Urinary bladder (tissue), 4 donors: ENCODE results near the gene ABCC2. TPM values are rescaled to one million over a fixed set of nuclear protein-coding genes. Genes with fewer than 3 reads are reported as not detected.
"Not testable (repeated sequence)": the region's sequence is repeated elsewhere in the genome, so short reads cannot be mapped to it uniquely, and the experiment has no call there.

Experiments used
- DNase-seq: peaks from one replicate; pipeline ENCODE4 v3.0.0-alpha.2; 2015; ENCODE audit errors: extremely low spot score
- H3K27ac ChIP-seq: one replicate; pipeline ENCODE4 v1.5.1; 2013; ENCODE audit warnings: low read depth, mild to moderate bottlenecking, moderate library complexity
- H3K36me3 ChIP-seq: one replicate; pipeline ENCODE4 v1.6.1; 2013; ENCODE audit warnings: mild to moderate bottlenecking, moderate library complexity; ENCODE audit not compliant: insufficient read depth
- H3K4me1 ChIP-seq: one replicate; pipeline ENCODE4 v1.6.1; 2013; ENCODE audit warnings: mild to moderate bottlenecking, moderate library complexity; ENCODE audit not compliant: insufficient read depth
- H3K4me3 ChIP-seq: one replicate; pipeline ENCODE4 v1.5.1; 2013; ENCODE audit warnings: low read depth, low read length
- WGBS: extraction: QIAGEN DNeasy Blood & Tissue Kit; methylation state at CpG from one replicate; pipeline ENCODE4 v1.1.7; 2013; 5-methylcytosine and 5-hydroxymethylcytosine counted together
- polyA plus RNA-seq: library from polyadenylated mRNA; stranded (reverse); fragments of 200-250 nt; gene quantifications from one replicate; pipeline ENCODE4 v1.2.3, GENCODE V29; 2013
- total RNA-seq: library from RNA; depleted of rRNA; stranded (reverse); fragments of >200 nt; gene quantifications from one replicate; pipeline ENCODE4 v1.2.3, GENCODE V29; 2014
- donor health status: healthy with polysubstance abuse.
- donor health status: healthy.

Gene ABCC2
- total RNA-seq (2.3 TPM), polyA plus RNA-seq (2.4 TPM)

DNA sequence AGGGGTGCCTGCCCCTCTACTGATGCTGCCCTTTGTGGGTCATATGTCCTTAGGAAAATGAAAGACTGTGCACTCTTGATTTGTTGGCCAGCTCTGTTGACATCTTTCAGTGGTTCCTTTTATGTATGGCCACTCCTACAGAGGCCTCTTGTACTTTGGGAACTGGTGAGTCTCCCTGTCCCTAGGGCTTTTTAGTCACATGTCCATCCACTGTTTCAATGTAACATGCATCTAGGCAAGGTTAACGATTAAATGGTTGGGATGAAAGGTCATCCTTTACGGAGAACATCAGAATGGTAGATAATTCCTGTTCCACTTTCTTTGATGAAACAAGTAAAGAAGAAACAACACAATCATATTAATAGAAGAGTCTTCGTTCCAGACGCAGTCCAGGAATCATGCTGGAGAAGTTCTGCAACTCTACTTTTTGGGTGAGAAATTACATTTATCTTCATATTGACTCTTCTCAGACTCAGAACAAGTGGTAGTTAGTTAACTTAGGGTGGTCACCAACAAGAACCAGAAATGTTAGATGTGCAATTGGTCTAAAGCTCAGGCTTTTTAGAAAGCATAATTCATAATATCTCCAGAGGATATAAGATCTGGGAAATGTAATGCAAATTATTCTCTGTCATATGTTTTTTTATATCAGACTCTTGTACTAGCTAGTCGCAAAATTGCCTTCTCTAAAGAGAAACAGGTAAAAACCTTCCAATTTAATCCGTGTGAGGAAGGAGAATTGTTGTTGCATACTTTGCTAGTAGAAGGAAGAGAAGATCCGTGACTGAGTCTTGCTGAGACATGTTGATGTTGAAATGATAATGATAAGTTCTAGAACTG lies at the start of gene ABCC2:
Gene ABCC2 (plus strand): TSS at position 194 of the 840 bp plus-strand sequence. CDS start 205 bp downstream, at position 399.
- Histone ChIP-seq H3K36me3 (no peaks in the 10 kb centered on the region), H3K4me3 (no peak within 1 kb of the TSS), H3K4me1 (peaks cover 2% of the 10 kb centered on the region), H3K27ac (peak within 1 kb of the TSS; percentile 38)
- WGBS, result 76% methylated on average over 7 of the region's 7 CpGs
- no peak for DNase-seq

DNA sequence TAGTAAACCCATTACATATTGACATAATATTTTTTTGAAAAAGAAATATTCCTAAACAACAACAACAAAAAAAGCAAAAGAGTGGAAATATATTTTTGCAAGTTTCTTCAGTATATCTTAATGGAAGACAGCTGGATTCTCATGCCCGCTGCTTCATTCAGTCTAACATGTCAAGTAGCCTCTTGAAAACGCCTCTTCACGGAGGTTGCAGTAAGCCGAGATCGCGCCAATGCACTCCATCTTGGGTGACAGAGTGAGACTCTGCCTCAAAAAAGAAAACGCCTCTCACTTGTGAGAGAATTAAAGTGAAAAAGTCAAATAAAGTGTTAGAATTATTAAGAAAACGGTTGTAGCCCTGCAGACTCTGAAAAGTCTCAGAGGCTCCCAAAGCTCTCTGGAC lies 49.1 kb upstream of the ABCC2 start:
- no peak for DNase-seq
- Histone ChIP-seq H3K27ac (no peak overlapping the region), H3K4me1 (no peaks in the 10 kb centered on the region), H3K4me3 (peak overlapping the region; percentile 22), H3K36me3 (no peaks in the 10 kb centered on the region)
- WGBS, result 86% methylated on average over 8 of the region's 8 CpGs

DNA sequence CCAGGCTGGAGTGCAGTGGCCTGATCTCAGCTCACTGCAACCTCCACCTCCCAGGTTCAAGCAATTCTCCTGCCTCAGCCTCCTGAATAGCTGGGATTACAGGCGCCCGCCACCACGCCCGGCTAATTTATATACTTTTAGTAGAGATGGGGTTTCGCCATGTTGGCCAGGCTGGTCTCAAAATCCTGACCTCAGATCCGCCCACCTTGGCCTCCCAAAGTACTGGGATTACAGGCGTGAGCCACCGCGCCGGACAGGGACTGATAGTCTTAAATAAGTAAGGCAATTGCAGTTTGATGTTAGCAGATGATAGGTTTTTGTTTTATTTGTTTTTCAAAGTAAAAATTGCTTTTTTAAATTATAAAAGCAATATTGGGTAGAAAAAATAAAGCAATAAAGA lies 48.3 kb upstream of the ABCC2 start:
- H3K4me1 ChIP-seq, H3K36me3 ChIP-seq, H3K27ac ChIP-seq, DNase-seq, H3K4me3 ChIP-seq: not testable (repeated sequence)
- WGBS, result 96% methylated on average over 10 of the region's 10 CpGs

DNA sequence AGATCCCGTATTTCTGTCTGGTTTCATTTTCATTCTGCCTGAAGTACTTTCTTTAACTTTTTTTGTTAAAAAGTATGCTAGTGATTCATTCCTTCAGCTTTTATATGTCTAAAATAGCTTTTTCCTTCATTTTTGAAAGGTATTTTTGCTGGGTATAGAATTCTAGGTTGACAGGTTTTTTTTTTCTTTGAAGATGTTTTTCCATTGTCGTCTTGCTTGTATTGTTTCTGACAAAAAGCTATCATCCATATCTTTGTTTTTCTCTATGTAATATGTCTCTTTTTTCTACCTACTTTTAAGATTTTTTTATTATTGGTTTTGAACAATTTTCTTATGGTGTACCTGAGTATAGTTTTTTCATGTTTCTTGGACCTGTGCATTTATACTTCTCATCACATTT lies 42.2 kb upstream of the ABCC2 start:
- WGBS, result 97% methylated on average over 2 of the region's 2 CpGs
- Histone ChIP-seq H3K4me1 (no peaks in the 10 kb centered on the region), H3K4me3 (no peak overlapping the region), H3K36me3 (peaks cover 4% of the 10 kb centered on the region), H3K27ac (no peak overlapping the region)
- DNase-seq, result no peak

DNA sequence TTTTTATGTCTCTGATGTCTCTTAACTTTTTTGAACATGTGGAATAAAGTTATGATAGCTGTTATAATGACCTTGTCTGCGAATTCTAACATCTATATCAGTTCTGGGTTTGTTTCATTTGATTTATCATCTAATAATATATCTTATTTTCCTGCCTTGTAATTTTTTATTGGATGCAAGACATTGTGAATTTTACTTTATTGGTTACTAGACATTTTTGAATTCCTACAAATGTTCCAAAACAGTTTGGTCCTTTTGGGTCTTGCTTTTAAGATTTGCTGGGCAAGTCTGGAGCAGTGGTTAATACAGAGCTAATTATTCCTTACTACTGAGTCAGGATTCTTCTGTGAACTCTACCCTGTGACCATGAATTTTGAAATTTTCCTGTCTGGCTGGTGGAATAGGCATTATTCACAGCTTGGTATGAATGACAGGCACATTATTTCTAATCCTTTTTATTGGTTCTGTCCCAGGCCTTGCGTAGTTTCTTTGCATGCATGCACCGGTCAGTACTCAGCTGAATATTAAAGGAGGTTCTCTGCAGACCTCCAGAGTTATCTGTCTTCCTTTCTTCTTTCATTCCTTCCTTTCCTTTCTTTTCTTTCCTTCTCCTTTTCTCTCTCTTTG lies 41.4 kb upstream of the ABCC2 start:
- H3K27ac ChIP-seq, result no peak overlapping the region
- no peak overlapping the region for H3K4me3 ChIP-seq
- no peak for DNase-seq
- peaks cover 4% of the 10 kb centered on the region for H3K36me3 ChIP-seq
- WGBS, result 97% methylated on average over 3 of the region's 3 CpGs
- H3K4me1 ChIP-seq, result no peaks in the 10 kb centered on the region

DNA sequence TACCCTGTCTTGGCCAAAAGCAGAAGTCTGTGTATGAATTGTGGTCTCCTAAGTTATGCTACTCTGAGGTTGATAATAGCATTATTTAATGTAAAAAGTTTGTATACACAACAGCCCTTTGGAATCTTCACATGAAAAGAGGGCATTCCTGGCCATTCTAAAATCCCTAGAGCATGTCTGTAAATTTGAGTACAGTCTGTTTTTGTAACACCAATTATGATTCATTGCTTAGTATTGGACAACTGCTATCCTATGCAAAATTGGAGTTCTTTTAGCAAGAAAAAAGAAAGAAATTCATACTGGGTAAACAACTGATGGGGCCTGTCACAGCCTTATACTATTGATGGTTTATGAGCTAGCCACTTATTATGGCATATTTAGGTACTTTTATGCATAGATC lies 40.2 kb upstream of the ABCC2 start:
- H3K27ac ChIP-seq, result peak overlapping the region; percentile 10
- no peak overlapping the region for H3K4me3 ChIP-seq
- H3K36me3 ChIP-seq, result peaks cover 4% of the 10 kb centered on the region
- no peaks in the 10 kb centered on the region for H3K4me1 ChIP-seq
- no peak for DNase-seq

DNA sequence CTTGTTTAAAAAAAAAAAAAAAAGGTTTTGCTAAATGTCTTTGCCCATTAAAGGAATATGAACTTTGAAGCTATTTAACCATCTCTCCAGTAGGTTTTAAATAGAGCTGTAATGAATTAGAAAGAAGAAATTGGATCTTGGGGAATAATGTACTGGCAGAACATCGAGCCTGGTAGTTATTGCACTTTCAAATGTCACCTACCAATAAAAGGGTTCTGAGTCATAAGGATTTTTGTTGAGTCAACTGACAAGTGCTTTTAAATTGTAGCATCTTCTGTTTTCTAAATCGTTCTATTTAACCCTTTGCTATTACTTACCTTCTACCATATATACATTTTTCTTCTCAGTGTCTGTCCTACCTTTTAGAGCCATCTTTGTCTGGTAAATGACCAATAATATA lies 39.7 kb upstream of the ABCC2 start:
- Histone ChIP-seq H3K4me3 (no peak overlapping the region), H3K27ac (no peak overlapping the region), H3K4me1 (no peaks in the 10 kb centered on the region), H3K36me3 (peaks cover 4% of the 10 kb centered on the region)
- WGBS, result 73% methylated on average over 2 of the region's 2 CpGs
- no peak for DNase-seq

DNA sequence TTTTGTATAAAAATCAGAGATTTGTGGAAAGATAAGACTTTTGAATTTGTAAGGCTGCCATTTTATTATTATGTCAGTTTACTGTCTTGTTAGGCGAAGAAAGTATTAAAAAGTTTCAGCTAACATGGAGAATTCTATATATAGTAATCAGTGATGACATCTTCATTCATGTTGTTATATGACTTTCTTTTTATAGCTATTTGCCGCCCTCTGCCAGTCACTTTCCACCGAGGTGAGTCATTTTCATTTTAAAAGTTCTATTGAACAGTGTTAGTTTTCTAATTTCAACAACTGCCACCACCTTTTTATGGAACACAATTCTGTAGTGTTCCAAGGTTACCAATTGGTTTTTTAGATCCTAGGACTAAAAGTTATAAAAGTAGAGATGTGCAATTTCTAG lies 38.6 kb upstream of the ABCC2 start:
- Histone ChIP-seq H3K4me1 (no peaks in the 10 kb centered on the region), H3K27ac (no peak overlapping the region), H3K4me3 (no peak overlapping the region), H3K36me3 (peaks cover 4% of the 10 kb centered on the region)
- no peak for DNase-seq
- WGBS, result 84% methylated on average over 3 of the region's 3 CpGs

DNA sequence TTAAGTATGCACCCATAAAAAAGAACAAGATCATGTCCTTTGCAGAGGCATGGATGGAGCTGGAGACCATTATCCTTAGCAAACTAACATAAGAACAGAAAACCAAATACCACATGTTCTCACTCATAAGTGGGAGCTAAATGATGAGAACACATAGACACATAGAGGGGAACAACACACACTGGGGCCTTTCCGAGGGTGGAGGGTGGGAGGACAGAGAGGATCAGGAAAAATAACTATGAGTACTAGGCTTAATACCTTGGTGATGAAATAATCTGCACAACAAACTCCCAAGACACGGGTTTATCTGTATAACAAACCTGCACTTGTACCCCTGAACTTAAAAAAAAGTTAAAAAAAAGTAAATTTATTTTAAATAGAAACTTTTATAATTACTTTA lies 36.3 kb upstream of the ABCC2 start:
- H3K36me3 ChIP-seq, H3K4me1 ChIP-seq, H3K27ac ChIP-seq, DNase-seq, H3K4me3 ChIP-seq: not testable (repeated sequence)
- WGBS, result 89% methylated on average over 2 of the region's 2 CpGs

DNA sequence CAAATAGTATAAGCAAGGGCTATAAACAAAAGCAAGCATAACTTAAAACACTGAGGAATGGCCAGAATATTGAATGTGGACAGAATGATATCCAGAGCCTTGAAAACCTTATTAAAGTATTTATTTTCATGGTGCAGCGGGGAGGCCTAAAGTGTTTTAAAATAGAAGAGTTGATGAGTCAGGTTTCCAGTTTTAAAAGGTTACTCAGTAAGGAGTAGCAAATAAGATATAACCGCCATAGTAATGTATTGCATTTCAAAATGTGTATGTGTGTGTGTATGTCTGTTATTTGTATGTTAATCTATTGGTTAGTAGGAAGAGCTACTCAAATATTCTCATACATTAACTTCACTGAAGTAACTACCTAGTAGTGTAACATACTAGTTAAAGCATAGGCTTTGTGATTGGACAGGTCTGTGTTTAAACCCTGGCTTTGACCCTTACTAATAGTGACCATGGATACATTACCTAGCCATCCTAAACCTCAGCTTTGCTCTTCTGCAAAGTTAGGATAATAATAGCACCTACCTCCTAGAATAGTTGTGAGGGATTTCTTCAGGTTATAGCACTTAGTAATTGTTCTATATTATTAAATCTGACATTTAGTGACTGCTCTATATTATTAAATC lies 33.5 kb upstream of the ABCC2 start:
- WGBS, result 95% methylated on average over 2 of the region's 2 CpGs
- DNase-seq, result no peak
- Histone ChIP-seq H3K4me3 (no peak overlapping the region), H3K4me1 (no peaks in the 10 kb centered on the region), H3K27ac (no peak overlapping the region), H3K36me3 (peaks cover 2% of the 10 kb centered on the region)

DNA sequence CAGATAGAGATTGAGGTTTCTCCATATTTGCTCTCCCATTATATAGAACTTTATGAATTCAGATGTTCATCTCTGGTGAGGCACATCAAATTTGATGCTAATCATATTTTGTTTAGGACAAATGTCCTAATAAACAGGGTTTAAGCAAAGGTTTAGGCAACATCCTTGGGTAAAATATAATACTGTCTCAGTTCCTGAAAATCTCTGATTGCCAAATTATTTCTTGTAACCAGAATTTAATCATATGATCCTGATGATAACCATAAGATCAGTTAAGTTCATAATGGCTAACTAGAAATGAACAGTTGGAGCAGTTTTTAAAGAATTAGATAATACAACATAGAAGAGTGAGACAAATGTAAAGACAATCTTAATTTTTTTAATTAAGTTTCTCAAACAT lies 31.8 kb upstream of the ABCC2 start:
- H3K4me1 ChIP-seq, result no peaks in the 10 kb centered on the region
- no peak overlapping the region for H3K4me3 ChIP-seq
- peaks cover 4% of the 10 kb centered on the region for H3K36me3 ChIP-seq
- DNase-seq, result no peak
- no peak overlapping the region for H3K27ac ChIP-seq

DNA sequence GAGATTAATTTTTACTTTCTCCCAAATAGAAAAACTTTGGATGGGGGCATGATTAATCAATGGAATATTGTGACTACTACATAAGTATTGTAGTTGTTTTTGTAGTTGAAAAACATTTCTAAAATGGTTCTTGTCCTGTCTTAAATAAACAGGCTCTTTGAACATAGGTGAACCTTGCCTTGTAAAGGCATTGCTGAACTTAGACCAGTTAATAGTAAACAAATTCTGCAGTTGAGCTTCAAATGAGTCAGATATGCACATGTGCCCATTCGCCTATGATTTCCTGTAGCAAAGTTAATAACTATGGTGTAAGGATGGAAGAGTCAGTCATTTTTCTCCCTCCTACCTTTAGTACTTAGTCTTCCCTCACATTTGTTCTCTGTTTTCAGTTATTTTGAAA lies 27.8 kb upstream of the ABCC2 start:
- DNase-seq, result no peak
- Histone ChIP-seq H3K27ac (no peak overlapping the region), H3K4me1 (no peaks in the 10 kb centered on the region), H3K36me3 (peaks cover 5% of the 10 kb centered on the region), H3K4me3 (no peak overlapping the region)
- 94% methylated on average over 1 of the region's 1 CpG for WGBS

DNA sequence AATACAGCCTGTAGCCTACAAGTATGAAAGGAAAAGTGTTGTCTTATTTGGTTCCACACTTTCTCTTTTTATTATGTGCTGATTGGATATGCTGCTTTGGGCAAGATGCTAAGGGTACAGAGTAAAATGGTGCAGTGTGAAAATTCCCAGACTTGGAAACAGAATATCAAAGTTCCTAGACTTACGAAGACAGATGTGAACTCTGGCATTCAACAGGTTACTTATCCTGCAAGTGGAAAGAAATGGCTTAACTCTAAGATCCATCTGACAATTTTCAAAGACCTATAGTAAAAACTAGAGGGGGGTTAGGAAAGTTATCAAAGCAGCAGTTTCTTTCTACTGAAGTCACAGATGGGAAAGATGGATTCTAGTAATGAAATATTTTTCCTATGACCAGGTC lies 26.3 kb upstream of the ABCC2 start:
- no peak overlapping the region for H3K27ac ChIP-seq
- WGBS, result 92% methylated on average over 1 of the region's 1 CpG
- DNase-seq, result no peak
- peaks cover 5% of the 10 kb centered on the region for H3K36me3 ChIP-seq
- H3K4me1 ChIP-seq, result no peaks in the 10 kb centered on the region
- H3K4me3 ChIP-seq, result no peak overlapping the region
